KBM-7 (cell line): Measurements from ENCODE around the gene PDIA5.

Source experiments
- DNase-seq: peaks from one replicate; pipeline ENCODE4 v3.0.0-alpha.2; 2015
- in situ Hi-C: fragments of 300-500 bp; cut with MboI; formaldehyde crosslinking; loops from 2 replicates; pipeline ENCODE4 v1.14.3; 2020; ENCODE audit warnings: low sequenced_read_pairs, low pct_unique_long_range_greater_than_20kb, mixed read lengths

The PDIA5 gene

DNA sequence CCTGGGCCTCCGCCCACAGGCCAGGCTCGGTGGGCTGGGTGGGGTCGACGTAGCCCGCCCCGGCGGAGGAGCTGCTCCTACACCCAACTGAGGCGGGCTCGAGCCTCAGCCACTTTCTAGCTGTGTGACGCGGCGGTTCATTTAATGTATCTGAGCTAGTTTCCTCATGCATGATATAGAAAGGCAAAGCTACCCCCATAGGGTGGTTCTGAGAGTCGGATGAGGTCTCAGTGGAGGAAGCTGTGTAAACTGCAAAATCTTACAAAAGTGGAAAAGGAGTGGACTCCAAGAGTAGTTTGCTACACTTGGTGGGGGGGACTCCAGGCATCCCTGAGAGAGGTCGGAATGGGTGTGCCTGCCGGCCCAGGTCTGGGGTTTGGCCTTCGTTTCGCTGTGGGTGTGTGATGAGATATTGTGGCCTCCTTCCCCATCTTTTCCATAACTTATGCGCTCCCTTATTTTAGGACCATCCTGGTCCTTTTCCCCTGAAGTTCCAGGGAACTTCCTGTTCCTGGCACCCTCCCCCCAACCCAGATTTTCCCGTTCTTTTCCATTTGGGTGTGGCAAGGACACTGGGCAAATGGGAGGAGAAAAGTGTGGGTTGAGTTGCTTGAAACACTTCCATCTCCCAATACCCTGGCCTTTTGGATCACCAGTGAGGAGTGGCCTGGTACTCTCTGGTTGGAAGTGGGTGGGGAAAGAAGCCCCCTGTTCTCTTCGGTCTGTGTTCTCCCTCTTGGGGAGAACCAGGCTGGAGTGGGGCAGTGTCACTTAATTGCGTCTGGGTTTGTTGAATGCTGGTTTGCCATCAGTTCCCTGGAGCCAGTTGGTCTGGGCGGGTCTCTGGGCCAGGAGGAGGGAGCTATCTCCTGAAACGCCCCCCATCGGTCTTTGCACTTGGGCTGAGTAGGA lies 1.1 kb downstream of the PDIA5 start:
- no peak for DNase-seq
- in situ Hi-C loops: no loop called here

DNA sequence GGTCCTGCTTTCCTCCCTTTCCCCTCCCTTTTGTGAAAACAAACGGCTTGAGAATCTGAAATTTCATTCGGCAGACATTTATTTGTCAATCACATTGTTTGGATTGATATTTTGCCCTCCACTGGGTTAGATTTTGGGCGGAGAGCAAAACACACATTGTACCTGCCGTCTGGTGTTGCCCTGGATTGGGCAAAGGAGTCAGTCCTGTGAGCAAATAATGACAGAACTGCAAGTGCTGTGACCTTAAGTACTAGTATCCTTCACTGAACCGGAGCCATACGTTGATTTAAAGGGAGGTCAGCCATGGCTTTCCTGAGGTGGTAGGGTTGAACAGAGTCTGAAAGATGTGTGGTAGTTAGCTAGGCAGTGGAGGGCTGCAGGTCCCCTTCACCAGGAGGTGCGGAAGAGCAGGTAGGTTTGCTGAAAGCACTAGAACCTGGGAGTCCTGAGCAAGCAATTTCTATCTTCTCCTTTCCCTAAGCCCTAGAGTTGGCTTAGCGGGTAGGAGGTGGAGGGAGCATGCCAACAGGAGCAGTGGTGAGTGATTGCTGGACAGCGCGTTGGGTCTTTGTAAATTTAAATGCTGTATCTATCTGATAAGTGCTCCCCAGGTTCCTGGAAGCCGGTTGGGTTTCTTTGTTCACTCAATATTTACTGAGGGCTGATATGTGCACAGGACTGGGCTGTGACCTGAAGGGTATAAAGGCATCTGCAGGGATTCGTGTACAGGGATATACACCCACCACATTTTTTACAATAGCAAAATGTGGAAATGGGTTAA lies 2.0 kb downstream of the PDIA5 start:
- DNase-seq: no peak
- in situ Hi-C loops: no loop called here

DNA sequence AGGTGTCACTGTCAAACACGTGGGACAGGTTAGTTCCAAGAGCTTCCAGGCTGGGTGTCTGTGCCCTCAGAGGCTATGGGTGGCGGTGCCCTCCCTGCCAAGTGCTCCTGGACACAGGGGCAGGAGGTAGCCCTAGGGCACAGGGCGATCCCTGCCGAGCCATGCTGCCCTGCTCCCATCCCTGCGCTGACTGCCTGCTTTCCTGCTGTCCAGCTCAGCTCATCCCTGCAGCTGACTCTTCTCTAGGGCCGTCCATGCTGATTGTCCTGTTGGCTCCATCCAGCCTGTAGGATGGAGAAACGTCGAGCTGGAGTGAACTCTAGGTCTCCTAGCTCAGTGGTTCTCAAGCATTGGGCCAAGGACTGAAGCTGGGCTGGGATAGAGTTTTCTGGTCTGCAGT lies 3.7 kb downstream of the PDIA5 start:
- in situ Hi-C loops: no loop called here
- DNase-seq: no peak

DNA sequence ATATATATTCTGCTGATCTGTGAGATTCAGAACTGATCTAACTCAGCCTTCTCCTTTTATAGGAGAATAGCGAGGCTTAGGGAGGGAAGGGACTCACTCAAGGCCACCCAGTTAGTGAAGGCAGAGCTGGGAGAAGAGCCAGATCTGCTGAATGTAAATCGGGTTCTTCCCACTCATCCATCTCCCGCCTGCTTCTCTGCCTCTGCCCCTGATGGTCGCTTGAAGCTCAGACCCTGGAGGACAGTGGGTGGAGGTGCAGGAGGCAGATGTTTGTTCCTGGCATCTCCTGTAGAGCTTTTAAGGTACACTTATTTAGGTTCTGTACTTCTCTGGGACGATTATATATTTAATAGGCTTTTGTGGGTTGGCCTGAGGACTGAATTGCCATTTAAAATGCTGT lies 4.3 kb downstream of the PDIA5 start:
- in situ Hi-C loops: no loop called here
- DNase-seq: no peak

DNA sequence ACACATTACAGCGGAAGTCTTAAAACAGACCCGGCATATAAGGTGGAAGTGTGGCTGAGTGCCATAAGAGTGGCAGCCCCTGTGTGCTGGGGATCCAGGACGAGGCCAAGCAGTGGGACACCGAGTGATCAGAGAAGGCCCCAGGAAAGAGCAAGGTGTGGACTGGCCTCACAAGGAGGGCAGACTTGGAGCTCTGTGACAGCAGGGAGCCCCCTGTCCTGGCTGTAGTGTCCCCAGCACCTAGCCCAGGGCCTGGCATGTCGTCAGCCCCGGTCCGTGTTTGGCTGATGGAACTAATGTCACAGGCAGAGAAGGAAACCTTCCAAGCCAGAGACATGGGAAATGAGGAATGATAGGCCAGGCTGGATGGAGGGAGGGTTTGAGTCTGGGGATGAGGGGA lies 4.8 kb downstream of the PDIA5 start:
- in situ Hi-C loops: no loop called here
- DNase-seq: no peak

DNA sequence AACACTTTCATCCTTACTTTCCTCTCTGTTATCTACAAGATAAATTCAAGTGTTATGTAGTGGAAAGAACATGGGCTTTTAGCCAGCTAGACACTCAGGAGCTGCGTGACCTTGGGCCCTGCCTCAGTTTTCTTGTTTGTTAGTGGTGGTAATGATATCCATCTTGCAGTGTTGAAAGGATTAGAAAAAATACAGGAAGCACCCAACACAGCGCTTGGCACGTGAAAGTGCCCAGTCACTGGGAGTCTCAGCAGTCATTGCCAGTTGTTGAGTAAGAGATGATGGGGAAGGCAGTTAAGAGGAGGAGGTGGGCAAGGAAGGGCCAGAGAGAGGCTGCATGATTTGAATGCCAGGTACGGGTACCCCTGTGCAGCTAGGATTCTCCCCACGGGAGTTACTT lies 5.3 kb downstream of the PDIA5 start:
- DNase-seq: no peak
- in situ Hi-C loops: no loop called here

DNA sequence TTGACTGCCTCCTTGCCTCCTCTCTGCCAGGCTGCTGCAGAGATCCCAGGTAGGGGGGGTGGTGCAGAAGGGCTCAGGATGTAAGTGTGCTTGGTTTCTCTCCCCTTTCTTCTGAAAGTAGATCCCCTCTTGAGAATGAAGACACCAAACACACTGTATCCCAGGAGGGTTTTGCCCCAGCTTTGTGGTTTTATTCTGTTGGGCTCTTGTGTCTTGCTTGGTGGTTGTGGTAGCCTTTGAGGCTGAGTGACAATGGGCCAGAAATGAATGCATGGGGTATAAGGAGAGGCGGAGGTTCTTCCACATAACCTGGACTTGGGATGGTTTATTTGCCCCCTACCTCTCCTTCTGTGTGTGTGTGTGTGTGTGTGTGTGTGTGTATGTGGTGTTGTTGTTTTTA lies 5.7 kb downstream of the PDIA5 start:
- in situ Hi-C loops: no loop called here

DNA sequence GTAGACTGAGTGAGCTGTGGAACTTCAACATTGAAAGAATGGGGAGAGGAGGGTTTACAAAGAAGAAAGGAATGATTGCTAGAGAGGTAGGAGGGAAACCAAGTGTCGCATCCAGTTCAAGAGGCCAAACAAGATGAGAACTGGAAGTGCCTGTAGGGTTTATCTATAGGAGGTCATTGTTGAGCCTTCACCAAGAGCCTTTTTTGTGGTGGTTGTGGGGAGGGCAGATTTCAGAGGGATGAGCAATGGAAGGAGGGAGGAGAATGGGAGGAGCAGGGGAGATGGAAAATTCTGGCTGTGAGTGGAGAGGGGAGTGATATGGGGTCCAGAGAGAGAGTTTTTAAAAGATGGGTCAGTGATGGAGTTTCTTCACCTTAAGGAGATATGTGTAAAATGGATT lies 8.5 kb downstream of the PDIA5 start:
- in situ Hi-C loops: no loop called here
- no peak for DNase-seq

More for the DNA sequence above, 5.7 kb downstream of the PDIA5 start:
- DNase-seq: no peak

DNA sequence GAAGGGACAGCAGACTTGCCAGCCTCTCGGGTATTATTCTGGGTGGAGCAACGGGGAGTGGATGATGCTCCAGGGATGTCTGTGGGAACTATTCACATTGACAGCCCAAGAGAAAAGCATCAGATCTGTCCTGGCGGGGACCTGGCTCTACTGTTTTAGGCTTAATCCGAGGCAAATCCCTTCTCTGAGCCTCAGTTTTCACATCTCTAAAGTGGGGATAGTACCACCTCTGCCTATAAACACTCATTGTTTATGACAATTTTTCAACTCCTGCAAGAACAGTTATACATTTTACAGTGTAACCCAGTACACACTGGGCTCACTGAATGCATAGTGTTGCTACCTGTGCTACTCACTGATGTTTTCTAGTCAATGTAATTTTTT lies 9.3 kb downstream of the PDIA5 start:
- in situ Hi-C loops: no loop called here

DNA sequence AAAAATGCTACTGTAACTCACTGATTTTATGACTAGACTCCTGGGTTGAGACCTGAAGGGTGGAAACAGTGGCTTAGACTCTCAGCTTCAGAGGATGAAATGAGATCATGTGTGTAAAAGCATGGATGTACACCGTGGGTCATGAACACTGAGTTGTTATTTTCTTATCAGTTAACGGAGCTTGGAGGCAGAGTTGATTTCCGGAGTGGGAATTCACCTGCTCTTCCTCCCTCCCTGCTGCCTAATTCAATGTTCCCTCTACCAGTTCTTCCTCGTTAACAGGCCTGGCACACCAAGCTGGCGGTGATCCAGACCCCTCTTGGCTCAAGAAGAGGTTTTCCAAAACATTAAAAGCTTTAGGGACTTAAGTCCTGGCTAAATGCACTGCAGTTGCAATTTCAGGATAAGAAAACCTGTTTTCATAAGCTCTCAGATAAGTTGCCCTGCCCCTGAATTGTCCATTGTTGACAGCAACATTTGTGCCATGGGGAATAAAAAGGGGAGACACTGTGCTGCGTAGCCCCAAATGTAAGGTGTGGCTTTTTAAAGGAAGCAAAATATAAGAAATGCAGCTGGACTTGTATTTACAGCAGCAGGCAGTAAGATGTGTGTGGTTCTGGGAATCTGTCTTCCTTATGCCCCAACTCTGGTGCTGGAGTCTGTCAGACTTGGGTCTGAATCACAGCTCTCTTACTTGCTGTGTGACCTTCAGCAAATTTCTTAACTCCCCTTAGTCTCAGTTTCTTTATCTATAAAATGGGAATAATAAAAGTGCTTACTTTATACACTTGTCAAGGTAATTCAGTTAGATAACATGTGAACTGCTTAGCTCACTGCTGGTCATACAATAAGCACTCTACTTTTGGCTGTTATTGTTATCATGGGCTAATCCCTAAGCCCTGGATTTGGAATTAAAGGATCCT lies 9.9 kb downstream of the PDIA5 start:
- DNase-seq: no peak
- in situ Hi-C loops: no loop called here

More for the DNA sequence above, 9.3 kb downstream of the PDIA5 start:
- DNase-seq: no peak

DNA sequence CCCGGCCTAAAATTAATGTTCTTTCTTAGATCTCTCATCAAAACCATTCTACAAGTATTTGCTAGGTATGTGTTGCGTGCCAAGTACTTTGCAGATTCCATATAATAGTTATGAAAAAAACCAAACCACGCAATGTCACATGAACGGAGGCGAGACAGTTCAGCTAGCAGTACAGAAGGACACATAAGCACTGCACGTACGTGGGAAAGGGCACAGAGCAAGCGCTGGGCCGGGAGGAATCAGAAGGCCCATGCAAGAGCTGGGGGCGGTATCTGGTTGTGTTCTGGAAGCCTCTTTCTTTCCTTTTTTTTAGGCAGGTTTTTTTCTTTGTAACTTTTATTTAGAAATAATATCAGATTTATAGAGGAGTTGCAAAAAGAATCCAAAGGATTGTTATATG lies 11.3 kb downstream of the PDIA5 start:
- in situ Hi-C loops: no loop called here
- DNase-seq: no peak

DNA sequence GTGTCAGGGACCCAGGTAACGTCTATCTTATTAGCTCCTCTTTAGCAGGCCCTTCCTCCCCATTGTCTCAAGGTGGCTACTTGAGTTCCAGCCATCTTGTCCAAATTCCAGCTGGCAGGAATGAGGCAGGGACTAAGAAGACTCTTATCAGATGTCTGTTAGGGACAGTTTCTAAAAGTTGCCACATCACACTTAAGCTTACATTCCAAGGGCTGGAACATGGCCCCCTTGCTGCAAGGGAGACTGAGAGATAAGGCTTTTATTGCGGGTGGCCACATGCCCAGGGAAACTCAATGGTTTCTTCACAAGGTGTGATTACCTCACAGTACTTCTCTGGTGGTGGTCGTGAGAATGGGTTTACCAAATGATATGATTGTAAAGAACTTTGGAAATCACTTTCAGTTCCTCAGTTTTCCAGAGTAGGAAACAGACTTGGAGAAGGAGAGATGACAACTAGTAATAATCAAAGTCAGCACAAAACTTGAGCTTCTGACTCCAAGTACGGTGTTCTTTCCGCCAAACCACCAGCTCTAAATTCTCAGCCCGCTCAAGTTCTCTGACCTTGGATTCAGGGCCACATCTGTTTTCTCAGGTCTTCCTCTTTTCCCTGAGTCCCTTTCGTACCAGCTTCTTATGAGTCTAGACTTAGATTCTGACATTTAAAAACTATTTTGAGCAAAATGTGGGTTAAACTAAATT lies 14.2 kb downstream of the PDIA5 start:
- DNase-seq: peak; percentile 62
- in situ Hi-C loops: no loop called here

DNA sequence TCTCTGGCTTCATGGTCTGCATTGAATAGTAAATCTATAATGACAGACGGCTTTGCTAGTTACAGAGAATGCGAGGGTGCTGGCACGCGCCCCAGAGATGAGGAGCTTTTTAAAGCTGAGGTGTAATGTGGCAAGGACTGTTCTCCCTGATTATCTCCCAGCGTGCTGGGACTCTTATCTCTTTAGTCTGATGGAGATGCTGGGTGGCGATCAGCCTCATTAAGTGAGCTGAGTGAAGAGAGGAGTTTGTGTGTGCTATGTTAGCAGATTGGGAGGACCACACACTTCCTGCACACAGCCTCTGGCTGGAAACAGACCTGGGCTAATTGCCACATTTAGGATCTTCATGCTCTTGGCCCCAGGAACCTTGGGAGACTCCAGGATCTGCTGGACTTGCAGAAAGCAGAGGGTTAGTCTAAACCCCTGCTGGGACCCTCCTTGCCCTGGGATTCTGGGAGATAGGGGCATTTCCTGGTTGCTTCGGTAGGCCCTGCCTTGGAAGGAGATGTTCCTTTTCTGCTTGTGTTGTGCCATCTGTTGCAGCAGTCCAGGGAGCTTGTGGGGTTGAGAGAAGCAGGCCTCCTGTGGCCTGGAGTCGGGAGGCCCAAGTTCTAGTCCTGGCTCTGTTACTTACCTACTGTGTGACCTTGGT lies 15.0 kb downstream of the PDIA5 start:
- in situ Hi-C loops: no loop called here
- peak; percentile 67 for DNase-seq

DNA sequence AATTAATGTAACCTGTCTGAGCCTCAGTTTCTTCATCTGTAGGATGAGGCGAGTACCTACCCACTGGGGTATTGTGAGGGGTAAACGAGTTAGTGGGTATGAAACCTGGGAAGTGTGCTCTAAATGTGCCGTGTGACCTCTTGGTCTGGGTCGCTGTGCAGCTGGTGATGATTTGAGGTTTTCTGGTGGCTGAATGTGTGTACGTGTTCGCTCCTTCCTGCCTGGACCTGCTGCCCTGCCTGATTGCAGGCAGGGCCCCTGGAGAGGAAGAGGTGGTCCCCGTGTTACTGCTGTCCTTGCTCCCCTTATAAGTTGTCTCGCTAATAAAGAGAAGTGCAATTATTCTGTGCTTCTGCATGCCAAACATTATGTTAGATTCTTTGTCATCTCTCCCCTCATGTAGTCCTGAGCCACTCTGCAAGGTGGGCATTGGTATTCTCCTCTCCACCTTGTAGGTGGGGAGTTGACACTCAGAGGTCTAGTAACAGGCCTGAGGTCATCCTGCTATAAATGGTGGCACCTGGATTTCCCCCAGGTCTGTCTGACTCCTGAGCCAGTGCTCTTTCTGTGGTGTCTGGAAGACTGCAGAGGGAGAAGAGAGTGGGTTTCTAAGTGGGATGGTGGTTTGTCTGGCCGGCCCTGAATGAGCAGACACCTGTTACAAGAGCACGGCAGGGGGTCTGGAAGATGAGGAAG lies 15.7 kb downstream of the PDIA5 start:
- peak; percentile 77 for DNase-seq
- in situ Hi-C loops: no loop called here

DNA sequence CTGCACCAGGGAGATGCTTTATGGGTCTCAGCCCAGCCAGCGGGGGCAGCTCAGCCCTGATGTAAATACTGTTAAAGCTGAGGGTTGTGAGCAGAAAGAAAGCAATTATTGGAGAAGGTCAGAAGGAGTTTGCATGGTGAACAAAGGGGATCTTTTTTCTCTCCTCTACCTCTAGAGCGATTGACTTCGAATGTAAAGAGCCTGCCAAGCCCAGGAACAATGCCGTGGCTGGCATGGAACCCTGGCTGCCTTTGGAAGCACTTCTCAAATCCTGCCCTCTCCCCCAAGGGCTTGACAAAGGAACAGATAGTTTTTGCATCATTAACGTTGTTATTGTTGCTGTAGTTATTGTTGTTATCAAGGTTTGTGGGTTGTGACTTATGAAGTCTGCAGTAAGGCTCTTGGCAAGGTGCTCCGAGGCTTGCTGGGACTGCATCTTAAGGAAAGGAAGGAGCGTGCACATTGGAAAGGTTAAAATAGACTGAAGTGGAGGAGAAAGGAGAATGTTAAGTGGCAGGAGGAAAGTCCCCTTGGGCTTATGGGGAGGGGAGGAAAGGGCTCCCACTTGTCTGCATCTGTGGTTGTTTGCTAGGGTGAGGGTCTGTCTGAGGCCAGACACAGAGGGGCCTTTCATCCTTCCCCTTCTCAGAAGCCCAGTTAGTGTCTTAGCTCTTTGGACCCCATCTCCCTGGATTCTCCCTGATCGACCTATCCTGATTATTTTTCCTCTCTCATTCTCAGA lies 16.7 kb downstream of the PDIA5 start:
- no peak for DNase-seq

DNA sequence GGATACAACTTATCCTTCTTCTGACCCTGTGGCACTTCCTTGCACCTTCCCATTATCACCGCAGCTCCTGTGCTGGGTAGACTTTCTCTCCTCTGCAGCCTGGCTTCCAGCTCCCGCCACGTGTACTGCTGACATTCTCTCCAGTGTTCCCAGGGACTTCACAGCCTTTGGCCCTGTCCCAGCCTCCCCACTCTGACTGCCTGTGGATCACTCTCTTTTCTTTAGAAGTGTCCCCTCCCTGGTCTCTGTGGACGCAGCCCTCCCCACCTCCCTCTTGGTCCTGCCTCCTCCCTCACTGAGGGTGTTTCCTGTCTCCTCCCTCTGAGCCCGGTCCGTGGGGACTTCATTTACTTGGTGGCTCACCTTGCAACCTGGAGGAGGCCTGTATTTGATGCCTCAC lies 17.4 kb downstream of the PDIA5 start:
- no peak for DNase-seq
- in situ Hi-C loops: no loop called here

More for the DNA sequence above, 16.7 kb downstream of the PDIA5 start:
- in situ Hi-C loops: no loop called here

DNA sequence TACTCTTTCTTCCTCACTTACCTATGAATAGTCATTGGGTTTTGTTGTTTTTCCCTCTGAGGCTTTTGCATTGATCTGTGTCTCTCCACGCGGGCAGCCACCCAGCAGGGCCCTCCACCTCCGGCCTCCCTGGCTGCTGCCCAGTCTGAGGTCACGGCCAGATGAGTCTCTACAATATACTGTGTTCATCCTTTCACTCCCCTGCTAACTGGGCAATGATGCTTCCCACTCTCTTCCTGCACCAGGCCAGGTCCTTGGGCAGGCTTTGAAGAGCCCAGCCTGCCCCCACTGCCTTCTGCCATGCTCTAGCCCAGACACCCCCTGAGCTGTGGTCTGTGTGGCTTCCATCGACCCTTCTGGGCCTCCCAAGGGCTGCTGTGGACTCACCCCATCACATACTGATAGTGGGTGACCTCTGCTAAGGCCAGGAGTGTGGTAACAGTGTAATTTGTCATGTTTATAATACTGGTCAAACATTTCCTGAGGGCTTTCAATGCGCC lies 18.0 kb downstream of the PDIA5 start:
- no peak for DNase-seq
- in situ Hi-C loops: no loop called here
